Mesenchymal stem cell (in vitro differentiated cells and primary cell): Measurements from ENCODE around the gene MBD3L3.
"Not testable (repeated sequence)": the region's sequence is repeated elsewhere in the genome, so short reads cannot be mapped to it uniquely, and the experiment has no call there.

Experiments used
- DNase-seq: peaks from one replicate; pipeline ENCODE4 v3.0.0-alpha.2; 2013
- H2AFZ ChIP-seq: one replicate; pipeline ENCODE4 v1.6.1; 2013; ENCODE audit warnings: low read depth, mild to moderate bottlenecking, control low read depth, inconsistent platforms, low read length, moderate library complexity
- H2AK5ac ChIP-seq: 2 replicates; pipeline ENCODE4 v1.6.1; 2013; ENCODE audit warnings: low read length, moderate library complexity, mild to moderate bottlenecking, inconsistent platforms; ENCODE audit not compliant: severe bottlenecking
- H2BK120ac ChIP-seq: one replicate; pipeline ENCODE4 v1.6.1; 2013; ENCODE audit warnings: low read depth, mild to moderate bottlenecking, inconsistent platforms, low read length, moderate library complexity
- H2BK12ac ChIP-seq, 2 experiments: one replicate each; pipeline ENCODE4 v1.6.1; 2013; ENCODE audit warnings: inconsistent platforms in 2 of 2, low read length in 2 of 2, mild to moderate bottlenecking in 2 of 2, moderate library complexity in 2 of 2, control low read depth in 1 of 2
- H2BK15ac ChIP-seq: one replicate; pipeline ENCODE4 v1.6.1; 2013; ENCODE audit warnings: mild to moderate bottlenecking, low read depth, inconsistent platforms; ENCODE audit not compliant: poor library complexity, severe bottlenecking
- H2BK5ac ChIP-seq: 2 replicates; pipeline ENCODE4 v1.6.1; 2013; ENCODE audit warnings: low read depth, mild to moderate bottlenecking, low read length, control low read depth, inconsistent platforms; ENCODE audit not compliant: poor library complexity, severe bottlenecking
- H3K14ac ChIP-seq, 2 experiments: one replicate each; pipeline ENCODE4 v1.6.1; 2013; ENCODE audit warnings: inconsistent platforms in 2 of 2, low read length in 2 of 2, control low read depth in 1 of 2, mild to moderate bottlenecking in 1 of 2, moderate library complexity in 1 of 2
- H3K18ac ChIP-seq, 2 experiments: one replicate each; pipeline ENCODE4 v1.6.1; 2013; ENCODE audit warnings: inconsistent platforms in 2 of 2, low read length in 2 of 2, control low read depth in 1 of 2, low read depth in 1 of 2, mild to moderate bottlenecking in 1 of 2
- H3K23ac ChIP-seq, 2 experiments: one replicate each; pipeline ENCODE4 v1.6.1; 2013; ENCODE audit warnings: inconsistent platforms in 2 of 2, low read length in 2 of 2, mild to moderate bottlenecking in 2 of 2, moderate library complexity in 2 of 2, control low read depth in 1 of 2
- H3K27ac ChIP-seq: 2 replicates; pipeline ENCODE4 v1.5.1; 2013; ENCODE audit warnings: mild to moderate bottlenecking, moderate library complexity, low read length, control low read depth, inconsistent platforms; ENCODE audit not compliant: poor library complexity, severe bottlenecking
- H3K27me3 ChIP-seq, 2 experiments: 2 replicates each; pipeline versions ENCODE4 v1.6.1 to v1.7.0; 2013; ENCODE audit warnings: low read length in 2 of 2, mild to moderate bottlenecking in 2 of 2, moderate library complexity in 2 of 2, control low read depth in 1 of 2, inconsistent platforms in 1 of 2; ENCODE audit not compliant: control insufficient read depth in 1 of 2, insufficient read depth in 1 of 2
- H3K36me3 ChIP-seq, 2 experiments: 2 replicates each; pipeline versions ENCODE4 v1.6.1 to v1.7.0; 2013; ENCODE audit warnings: low read length in 2 of 2, control low read depth in 1 of 2, inconsistent platforms in 1 of 2, low read depth in 1 of 2, mild to moderate bottlenecking in 1 of 2; ENCODE audit not compliant: insufficient read depth in 2 of 2, control insufficient read depth in 1 of 2
- H3K4ac ChIP-seq, 2 experiments: one replicate each; pipeline ENCODE4 v1.6.1; 2013; ENCODE audit warnings: inconsistent platforms in 2 of 2, low read length in 2 of 2, mild to moderate bottlenecking in 2 of 2, moderate library complexity in 2 of 2, control low read depth in 1 of 2, low read depth in 1 of 2
- H3K4me1 ChIP-seq: 2 replicates; pipeline ENCODE4 v1.6.1; 2013; ENCODE audit warnings: low read depth, low read length, control low read depth; ENCODE audit not compliant: control insufficient read depth, insufficient read depth
- H3K4me2 ChIP-seq: 2 replicates; pipeline ENCODE4 v1.6.1; 2013; ENCODE audit warnings: low read length, mild to moderate bottlenecking, inconsistent platforms; ENCODE audit not compliant: poor library complexity, severe bottlenecking
- H3K4me3 ChIP-seq, 2 experiments: 2 replicates each; pipeline versions ENCODE4 v1.5.1 to v1.7.0; 2013; ENCODE audit warnings: low read length in 2 of 2, mild to moderate bottlenecking in 2 of 2, control low read depth in 1 of 2, low read depth in 1 of 2; ENCODE audit not compliant: insufficient read depth in 1 of 2
- H3K79me1 ChIP-seq: replicated peaks from 2 replicates; pipeline ENCODE4 v1.6.1; 2013; ENCODE audit warnings: mild to moderate bottlenecking, control low read depth, low read length, inconsistent platforms; ENCODE audit not compliant: poor library complexity, severe bottlenecking
- H3K9ac ChIP-seq: 2 replicates; pipeline ENCODE4 v1.7.0; 2013; ENCODE audit warnings: mild to moderate bottlenecking, low read length, moderate library complexity
- H3K9me3 ChIP-seq: 2 replicates; pipeline ENCODE4 v1.7.0; 2013; ENCODE audit warnings: mild to moderate bottlenecking, low read length; ENCODE audit not compliant: control insufficient read depth
- H4K8ac ChIP-seq: one replicate; pipeline ENCODE4 v1.6.1; 2013; ENCODE audit warnings: inconsistent platforms, mild to moderate bottlenecking, low read length, moderate library complexity
- H4K91ac ChIP-seq: one replicate; pipeline ENCODE4 v1.6.1; 2013; ENCODE audit warnings: mild to moderate bottlenecking, low read length, inconsistent platforms
- WGBS: methylation state at CpG from one replicate; pipeline ENCODE4 v1.1.7; 2013; ENCODE audit warnings: mixed read lengths; 5-methylcytosine and 5-hydroxymethylcytosine counted together

The MBD3L3 gene

DNA sequence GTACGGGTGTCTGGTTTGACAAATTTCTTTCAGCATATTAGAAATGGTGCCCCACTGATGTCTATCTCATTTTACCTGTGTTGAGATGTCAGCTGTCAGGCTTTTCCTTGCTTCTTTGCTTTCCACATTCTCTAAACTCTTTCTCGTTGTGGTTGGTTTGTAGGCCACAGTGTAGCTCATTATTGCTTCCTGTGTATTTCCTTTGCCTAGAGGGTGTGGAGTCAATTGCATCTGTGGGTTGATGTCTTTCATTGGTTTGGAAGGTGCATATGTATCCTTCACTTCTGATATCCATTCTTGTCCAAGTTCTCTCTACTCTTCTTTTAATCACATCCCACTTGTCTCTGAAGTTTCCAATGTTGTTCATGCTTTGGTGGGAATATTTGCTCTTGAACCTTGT, 16.9 kb downstream of the MBD3L3 start:
- H3K14ac ChIP-seq, result not testable (repeated sequence)

DNA sequence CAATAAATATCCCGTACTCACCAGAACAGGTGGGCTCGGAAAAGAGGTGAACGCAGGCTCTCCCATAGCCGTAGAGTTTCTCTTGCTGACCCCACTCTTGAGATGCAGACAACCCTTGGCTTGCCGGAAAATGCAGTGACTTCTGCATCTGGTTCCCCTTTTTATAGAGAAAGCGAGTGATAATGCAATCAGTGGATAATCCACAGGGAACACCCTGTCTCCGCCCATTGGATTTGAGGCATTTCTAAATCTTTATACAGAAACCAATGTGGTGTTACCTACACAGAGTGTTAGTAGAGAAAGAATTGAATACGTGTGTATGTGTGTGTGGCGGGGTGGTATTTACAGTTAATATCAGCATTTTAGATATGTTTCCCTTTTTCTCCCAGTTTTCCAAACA, 18.4 kb downstream of the MBD3L3 start, which contains the start of gene MBD3L4:
Gene MBD3L4 (minus strand): TSS at position 101 of the 400 bp plus-strand sequence. CDS start 35 bp downstream, at position 66.
- H3K4me2 ChIP-seq, H3K27me3 ChIP-seq, H4K8ac ChIP-seq, H3K79me1 ChIP-seq, H3K14ac ChIP-seq, H2BK15ac ChIP-seq, H3K4me1 ChIP-seq, H2BK120ac ChIP-seq, H3K23ac ChIP-seq, DNase-seq, H2AFZ ChIP-seq, H3K9ac ChIP-seq, H4K91ac ChIP-seq, H3K4me3 ChIP-seq, H3K27ac ChIP-seq, H3K9me3 ChIP-seq, H3K4ac ChIP-seq, H2BK5ac ChIP-seq, H2BK12ac ChIP-seq, H3K18ac ChIP-seq, H2AK5ac ChIP-seq, H3K36me3 ChIP-seq: not testable (repeated sequence)
- WGBS, result no CpG with 5 or more reads among the region's 9 CpGs

More for the DNA sequence above, 16.9 kb downstream of the MBD3L3 start:
- H3K4me2 ChIP-seq, H2AK5ac ChIP-seq, H3K18ac ChIP-seq, H3K27me3 ChIP-seq, H3K9ac ChIP-seq, H2BK120ac ChIP-seq, H3K4ac ChIP-seq, H4K8ac ChIP-seq, H3K36me3 ChIP-seq, H2BK5ac ChIP-seq, H3K4me3 ChIP-seq, H2AFZ ChIP-seq, H2BK12ac ChIP-seq, H2BK15ac ChIP-seq, H3K9me3 ChIP-seq, H3K4me1 ChIP-seq, DNase-seq, H4K91ac ChIP-seq, H3K23ac ChIP-seq, H3K79me1 ChIP-seq, H3K27ac ChIP-seq: not testable (repeated sequence)
- WGBS, result no CpG with 5 or more reads among the region's 2 CpGs

DNA sequence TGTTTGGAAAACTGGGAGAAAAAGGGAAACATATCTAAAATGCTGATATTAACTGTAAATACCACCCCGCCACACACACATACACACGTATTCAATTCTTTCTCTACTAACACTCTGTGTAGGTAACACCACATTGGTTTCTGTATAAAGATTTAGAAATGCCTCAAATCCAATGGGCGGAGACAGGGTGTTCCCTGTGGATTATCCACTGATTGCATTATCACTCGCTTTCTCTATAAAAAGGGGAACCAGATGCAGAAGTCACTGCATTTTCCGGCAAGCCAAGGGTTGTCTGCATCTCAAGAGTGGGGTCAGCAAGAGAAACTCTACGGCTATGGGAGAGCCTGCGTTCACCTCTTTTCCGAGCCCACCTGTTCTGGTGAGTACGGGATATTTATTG, 28.2 kb downstream of the MBD3L3 start, which contains the start of gene MBD3L5:
Gene MBD3L5 (plus strand): TSS at position 301 of the 400 bp plus-strand sequence. CDS start 34 bp downstream, at position 335.
- not testable (repeated sequence) for H2AK5ac ChIP-seq, H3K4me2 ChIP-seq, DNase-seq, H2BK12ac ChIP-seq, H2BK120ac ChIP-seq, H2BK5ac ChIP-seq, H3K4me1 ChIP-seq, H3K14ac ChIP-seq, H3K4me3 ChIP-seq, H3K36me3 ChIP-seq, H3K18ac ChIP-seq, H3K4ac ChIP-seq, H3K23ac ChIP-seq, H2AFZ ChIP-seq, H3K9ac ChIP-seq, H4K91ac ChIP-seq, H4K8ac ChIP-seq, H3K27ac ChIP-seq, H3K79me1 ChIP-seq, H2BK15ac ChIP-seq, H3K9me3 ChIP-seq, H3K27me3 ChIP-seq
- no CpG with 5 or more reads among the region's 9 CpGs for WGBS

DNA sequence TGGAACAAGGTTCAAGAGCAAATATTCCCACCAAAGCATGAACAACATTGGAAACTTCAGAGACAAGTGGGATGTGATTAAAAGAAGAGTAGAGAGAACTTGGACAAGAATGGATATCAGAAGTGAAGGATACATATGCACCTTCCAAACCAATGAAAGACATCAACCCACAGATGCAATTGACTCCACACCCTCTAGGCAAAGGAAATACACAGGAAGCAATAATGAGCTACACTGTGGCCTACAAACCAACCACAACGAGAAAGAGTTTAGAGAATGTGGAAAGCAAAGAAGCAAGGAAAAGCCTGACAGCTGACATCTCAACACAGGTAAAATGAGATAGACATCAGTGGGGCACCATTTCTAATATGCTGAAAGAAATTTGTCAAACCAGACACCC, 29.7 kb downstream of the MBD3L3 start:
- H3K9ac ChIP-seq, DNase-seq, H2AK5ac ChIP-seq, H4K8ac ChIP-seq, H3K4me3 ChIP-seq, H2BK12ac ChIP-seq, H3K36me3 ChIP-seq, H4K91ac ChIP-seq, H3K4me2 ChIP-seq, H3K4ac ChIP-seq, H3K23ac ChIP-seq, H2BK120ac ChIP-seq, H2BK15ac ChIP-seq, H3K4me1 ChIP-seq, H3K27ac ChIP-seq, H3K14ac ChIP-seq, H3K9me3 ChIP-seq, H2AFZ ChIP-seq, H3K79me1 ChIP-seq, H3K27me3 ChIP-seq, H3K18ac ChIP-seq, H2BK5ac ChIP-seq: not testable (repeated sequence)
- WGBS, result no CpG with 5 or more reads among the region's 1 CpG
